ENCODE results near the gene NEMF. TPM values are rescaled to one million over a fixed set of nuclear protein-coding genes. Genes with fewer than 3 reads are reported as not detected.
"Not testable (repeated sequence)": the region's sequence is repeated elsewhere in the genome, so short reads cannot be mapped to it uniquely, and the experiment has no call there.

The NEMF gene, protein sequence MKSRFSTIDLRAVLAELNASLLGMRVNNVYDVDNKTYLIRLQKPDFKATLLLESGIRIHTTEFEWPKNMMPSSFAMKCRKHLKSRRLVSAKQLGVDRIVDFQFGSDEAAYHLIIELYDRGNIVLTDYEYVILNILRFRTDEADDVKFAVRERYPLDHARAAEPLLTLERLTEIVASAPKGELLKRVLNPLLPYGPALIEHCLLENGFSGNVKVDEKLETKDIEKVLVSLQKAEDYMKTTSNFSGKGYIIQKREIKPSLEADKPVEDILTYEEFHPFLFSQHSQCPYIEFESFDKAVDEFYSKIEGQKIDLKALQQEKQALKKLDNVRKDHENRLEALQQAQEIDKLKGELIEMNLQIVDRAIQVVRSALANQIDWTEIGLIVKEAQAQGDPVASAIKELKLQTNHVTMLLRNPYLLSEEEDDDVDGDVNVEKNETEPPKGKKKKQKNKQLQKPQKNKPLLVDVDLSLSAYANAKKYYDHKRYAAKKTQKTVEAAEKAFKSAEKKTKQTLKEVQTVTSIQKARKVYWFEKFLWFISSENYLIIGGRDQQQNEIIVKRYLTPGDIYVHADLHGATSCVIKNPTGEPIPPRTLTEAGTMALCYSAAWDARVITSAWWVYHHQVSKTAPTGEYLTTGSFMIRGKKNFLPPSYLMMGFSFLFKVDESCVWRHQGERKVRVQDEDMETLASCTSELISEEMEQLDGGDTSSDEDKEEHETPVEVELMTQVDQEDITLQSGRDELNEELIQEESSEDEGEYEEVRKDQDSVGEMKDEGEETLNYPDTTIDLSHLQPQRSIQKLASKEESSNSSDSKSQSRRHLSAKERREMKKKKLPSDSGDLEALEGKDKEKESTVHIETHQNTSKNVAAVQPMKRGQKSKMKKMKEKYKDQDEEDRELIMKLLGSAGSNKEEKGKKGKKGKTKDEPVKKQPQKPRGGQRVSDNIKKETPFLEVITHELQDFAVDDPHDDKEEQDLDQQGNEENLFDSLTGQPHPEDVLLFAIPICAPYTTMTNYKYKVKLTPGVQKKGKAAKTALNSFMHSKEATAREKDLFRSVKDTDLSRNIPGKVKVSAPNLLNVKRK
- total RNA-seq, result 145 TPM

DNA sequence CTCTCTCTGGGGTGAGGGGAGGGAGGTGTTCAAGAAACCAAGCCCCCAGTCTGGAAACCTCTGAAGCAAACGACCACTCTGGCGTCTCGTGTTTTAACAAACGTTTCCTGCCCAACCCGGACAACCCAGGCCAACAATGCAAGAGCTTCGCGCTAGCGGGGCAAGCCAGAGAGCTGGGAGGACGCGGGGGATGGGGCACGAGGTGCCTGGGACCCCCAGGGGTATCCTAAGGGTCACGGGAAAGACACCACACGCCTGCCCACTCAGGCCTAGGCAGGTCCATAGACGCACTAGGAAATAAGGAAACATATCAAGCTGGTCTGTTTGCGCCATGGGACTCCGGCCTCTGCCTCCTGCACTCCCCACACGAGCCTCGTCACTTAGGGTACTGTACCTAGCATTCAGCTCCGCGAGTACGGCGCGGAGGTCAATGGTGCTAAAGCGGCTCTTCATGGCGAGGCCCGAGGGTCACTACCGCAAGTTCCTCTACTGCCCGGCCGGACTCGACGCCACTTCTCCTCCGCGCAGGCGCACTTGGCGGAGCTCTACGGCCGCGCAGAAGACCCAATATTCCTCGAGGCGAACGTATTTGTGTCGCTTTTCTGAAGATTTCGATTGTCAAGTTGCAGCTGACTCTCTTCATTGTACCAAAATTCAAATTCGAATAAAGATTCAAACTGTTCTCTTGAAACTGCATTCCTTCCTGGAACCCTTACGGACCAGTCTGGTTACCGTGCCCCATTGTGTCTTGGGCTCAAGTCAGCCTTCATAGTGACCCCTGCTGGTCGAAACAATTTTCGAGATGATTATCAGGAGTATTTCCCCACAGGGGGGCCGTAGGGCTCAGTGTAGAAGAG is at the start of gene NEMF:
NEMF (minus strand) TSS at position 488 of the 857 bp plus-strand sequence; CDS start at position 453, 35 bp downstream.
- peak; percentile 77 for DNase-seq

DNA sequence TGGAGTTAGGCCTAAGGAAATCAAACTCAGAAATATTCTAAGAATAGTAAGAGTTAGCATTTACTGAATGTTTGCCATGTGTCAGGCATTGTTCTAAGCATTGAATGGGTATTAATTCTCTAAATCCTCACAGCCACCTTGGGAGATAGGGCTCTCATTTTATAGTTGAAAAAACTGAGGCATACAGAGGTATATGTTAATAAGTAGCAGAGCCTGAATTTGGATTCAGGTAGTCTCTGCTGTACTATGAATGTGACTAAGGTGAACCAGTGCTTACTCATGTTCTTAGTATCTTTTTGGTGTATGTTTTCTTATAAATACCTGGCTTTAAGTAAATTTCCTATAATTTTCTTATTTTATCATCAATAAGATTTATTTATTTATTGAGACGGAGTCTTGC is 48.4 kb upstream of the NEMF start:
- DNase-seq, result no peak

DNA sequence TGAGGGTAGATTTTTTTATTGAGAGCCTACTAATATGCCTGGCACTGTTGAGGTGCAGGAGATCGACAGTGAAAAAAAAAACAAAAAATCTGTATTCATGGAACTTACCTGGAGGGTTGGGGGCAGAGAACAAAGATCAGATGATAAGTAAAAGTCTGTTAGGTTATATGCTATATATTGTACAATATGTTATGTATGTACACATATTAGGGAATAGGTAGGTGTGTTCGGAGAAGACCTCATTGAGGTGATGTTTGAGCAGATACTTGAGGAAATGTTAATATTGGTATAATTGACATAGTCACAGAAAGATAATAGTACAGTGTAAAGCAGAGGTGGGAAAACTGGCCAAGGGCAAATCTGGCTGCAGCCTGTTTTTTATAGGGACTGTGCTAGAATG is 45.9 kb upstream of the NEMF start:
- no peak for DNase-seq

DNA sequence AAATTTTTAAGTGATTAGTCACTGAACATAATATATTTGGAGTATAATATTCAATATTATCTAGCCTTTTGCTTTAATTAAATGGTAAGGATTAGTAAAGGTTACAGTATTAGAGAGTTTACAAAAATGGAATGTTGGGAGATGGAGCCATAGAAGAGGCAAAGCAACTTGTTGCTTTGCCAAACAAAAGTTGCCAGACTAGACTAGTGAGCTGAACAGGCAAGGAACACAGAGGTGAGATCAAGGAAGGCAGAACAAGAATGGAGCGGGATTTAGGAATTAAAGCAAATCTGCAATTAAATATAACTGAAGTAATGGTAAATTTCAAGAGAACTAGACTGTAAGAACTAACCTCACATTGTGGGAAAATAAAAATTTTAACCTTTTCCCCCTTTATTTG is 45.4 kb upstream of the NEMF start:
- no peak for DNase-seq

DNA sequence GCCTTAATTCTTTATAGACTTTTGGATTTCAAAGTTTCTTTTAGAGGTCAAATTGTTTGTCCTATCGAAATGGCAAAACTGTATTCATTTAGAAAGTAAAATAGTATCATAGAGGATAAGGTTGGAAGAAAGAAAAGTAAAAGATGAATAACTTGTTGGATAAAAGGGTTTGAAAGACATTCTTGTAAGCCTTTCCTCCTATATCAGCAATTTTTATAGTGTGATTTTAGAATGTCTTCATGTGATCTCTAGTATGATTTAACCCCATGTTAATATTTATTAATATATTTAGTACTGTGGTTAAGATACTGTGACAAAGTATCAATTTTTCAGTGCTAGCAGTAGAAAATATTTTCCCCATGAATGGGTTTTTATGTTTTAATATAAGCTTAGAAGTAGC is 44.8 kb upstream of the NEMF start:
- no peak for DNase-seq

DNA sequence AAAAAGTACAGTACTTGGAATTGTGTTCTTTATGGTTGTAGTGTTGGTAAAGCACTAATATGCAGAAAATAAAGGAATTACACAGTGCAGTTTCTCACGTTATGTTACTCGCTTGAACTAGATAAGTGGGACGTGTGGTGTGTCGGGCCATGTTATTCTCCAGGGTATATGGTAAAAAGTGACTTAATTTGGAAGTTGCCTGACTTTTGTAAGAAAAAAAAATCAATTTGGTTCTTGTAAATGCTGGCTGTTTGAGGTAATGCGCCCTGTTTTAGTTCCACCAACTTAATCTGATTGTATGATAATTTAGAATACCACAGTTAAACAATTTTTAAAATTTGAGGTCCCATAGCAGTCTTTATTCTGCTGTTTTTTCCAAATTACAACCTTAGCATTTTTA is 44.4 kb upstream of the NEMF start:
- no peak for DNase-seq

DNA sequence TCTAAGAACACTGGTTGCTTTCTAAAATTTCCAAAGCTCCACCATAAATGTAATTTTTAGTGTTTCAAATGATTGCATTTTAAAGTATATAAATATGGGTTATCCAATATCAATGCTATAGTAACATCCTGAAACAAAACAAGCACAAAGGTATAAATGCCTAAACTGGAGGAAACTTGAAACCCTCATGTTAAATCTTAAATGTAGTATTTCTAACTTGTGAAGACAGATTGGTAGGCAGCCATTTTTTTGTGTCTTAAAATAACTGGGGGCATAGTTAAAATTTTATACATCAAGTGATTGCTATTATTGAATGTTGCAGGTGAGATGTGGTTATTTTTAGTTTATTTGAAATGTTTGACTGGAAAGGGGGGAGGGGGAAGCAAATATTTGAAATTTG is 43.7 kb upstream of the NEMF start:
- not testable (repeated sequence) for DNase-seq

DNA sequence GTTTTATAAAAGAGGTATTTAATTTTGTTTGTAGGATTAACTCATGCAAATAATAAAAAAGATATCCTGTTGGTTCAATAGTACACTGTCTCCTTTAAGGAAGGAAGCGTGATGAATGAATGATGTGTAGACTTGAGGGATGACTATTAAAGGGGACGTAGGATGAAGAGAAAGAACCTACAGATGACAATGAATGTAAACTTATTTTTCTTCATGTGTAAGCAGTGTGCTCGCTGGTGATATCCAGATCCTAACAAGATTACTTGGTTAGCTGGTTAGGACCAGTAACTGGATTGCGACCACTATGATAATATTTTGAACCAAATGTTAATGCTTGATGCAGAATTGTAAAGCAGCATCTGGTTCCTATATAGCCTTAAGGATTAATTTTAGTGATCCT is 42.9 kb upstream of the NEMF start:
- DNase-seq, result no peak

DNA sequence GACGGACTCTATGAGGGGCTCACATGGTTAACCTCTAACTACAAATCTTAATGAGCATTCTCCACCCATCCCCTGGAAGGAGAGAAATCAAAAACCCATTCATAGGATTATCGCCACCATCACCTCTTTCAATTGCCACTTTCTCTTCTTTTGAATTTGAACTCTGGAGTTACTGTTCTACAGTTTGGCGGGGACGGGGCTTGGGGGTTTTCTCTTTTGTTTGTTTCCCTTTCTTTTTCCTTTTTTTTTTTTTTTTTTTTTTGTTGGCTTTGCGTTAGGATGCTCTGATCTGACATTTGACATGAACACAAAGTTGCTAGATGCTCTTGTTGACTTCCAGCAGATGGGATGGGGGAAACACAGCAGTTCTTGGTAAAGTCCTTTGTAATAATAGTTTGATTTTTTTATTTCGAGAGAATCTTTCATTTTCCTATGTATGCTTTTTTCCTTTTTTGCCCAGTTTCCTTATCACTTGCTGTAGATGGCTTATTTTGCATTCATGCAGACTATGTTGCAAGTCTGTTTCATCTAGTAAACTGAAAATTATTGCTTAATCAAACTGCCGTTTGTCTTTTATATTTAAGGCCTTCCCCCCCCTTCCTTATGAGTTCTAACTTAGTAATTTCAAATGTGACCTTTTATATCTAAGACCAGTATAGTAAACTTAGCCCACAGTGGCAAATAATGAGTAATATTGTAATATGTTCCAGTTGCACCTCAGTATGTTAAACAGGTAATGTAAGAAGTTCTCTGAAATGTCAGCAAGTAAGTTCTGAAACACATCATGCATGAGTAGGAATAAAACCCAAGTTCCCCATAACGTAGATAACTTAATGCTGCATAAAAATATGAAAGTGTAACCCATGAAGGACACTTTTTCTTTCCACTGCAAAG is 41.9 kb upstream of the NEMF start:
- not testable (repeated sequence) for DNase-seq

DNA sequence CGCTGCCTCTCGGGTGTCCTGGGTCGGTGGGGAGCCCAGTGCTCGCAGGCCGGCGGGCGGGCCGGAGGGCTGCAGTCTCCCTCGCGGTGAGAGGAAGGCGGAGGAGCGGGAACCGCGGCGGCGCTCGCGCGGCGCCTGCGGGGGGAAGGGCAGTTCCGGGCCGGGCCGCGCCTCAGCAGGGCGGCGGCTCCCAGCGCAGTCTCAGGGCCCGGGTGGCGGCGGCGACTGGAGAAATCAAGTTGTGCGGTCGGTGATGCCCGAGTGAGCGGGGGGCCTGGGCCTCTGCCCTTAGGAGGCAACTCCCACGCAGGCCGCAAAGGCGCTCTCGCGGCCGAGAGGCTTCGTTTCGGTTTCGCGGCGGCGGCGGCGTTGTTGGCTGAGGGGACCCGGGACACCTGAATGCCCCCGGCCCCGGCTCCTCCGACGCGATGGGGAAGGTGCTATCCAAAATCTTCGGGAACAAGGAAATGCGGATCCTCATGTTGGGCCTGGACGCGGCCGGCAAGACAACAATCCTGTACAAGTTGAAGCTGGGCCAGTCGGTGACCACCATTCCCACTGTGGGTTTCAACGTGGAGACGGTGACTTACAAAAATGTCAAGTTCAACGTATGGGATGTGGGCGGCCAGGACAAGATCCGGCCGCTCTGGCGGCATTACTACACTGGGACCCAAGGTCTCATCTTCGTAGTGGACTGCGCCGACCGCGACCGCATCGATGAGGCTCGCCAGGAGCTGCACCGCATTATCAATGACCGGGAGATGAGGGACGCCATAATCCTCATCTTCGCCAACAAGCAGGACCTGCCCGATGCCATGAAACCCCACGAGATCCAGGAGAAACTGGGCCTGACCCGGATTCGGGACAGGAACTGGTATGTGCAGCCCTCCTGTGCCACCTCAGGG is 41.0 kb upstream of the NEMF start:
- peak; percentile 14 for DNase-seq

DNA sequence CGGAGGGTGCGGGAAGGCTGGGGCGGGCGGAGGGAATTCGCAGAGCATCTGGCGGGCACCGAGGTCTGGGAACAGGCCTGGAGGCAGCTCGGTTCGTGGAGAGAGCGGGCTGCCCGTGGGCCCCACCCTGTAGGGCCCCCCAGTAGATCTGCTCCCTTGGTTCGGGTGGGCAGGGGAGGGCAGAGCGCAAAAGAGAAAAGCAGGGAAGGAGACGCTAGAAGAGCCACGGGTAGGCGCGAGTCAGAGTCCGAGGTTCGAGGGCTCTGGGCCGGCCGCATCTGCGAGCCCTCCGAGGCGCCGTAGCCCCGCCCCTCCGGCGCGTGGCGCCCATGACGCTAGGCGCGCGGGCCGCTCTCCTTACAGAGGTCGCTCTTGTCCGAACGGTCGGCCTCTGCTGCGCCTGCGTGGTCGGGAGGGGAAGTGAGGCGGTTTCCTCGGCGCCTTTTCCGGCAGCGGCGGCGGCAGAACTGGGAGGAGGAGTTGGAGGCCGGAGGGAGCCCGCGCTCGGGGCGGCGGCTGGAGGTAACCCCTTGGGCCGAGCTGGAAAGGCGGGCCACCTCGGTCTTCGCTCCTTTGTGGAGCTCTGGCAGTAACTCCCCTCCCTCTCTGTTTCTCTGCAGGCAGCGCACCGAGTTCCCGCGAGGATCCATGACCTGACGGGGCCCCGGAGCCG is 40.2 kb upstream of the NEMF start, which contains the start of gene ARF6:
ARF6 (plus strand) TSS at position 447 of the 673 bp plus-strand sequence. CDS start 655 bp downstream, outside the sequence.
- DNase-seq, result peak; percentile 95

DNA sequence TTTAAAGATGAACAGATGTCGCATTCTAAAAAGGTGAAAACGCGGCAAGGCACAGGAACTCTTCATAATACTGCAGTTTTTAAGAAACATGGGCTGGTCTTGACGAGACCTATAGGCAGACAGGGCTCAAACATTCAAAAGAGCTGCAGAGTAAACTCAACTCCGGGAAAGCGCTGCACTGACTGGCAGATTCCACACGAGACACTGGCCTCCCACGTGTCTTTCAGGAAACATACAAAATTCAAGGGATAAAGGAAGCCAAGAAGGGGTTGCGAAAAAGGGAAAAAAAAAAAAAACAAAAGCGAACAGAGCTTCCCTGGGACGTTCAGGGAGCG is 39.7 kb upstream of the NEMF start:
- DNase-seq, result peak; percentile 65

DNA sequence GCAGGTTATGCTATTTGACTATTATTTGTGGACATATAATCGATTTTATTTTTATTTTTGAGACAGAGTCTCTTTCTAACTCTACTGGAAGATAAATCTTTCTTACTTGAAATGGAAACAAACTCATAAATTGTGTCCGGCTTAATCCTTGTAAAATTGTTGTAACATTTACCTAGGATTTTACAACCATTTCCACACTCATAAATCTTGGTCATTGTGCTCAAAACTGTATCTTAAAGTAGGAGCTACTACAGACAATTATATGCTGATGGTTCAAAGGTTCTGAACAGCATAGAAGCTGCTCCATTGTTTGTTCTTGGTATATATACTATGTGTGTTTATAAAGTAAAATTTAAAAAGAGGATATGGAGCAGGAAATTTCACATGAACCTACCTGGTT is 35.7 kb upstream of the NEMF start:
- no peak for DNase-seq

DNA sequence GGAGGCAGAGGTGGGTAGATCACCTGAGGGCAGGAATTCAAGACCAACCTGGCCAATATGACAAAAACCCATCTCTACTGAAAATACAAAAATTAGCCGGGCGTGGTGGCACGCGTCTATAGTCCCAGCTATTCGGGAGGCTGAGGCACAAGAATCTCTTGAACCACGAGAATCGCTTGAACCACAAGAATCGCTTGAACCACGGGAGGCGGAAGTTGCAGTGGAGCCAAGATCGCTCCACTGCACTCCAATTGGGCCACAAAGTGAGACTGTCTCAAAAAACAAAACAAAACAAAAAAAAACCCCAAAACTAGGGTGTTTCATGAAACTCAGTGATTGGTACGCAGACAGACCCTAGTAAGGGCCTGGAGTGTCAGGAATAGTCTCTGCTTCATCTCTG is 33.9 kb upstream of the NEMF start:
- DNase-seq, result no peak

DNA sequence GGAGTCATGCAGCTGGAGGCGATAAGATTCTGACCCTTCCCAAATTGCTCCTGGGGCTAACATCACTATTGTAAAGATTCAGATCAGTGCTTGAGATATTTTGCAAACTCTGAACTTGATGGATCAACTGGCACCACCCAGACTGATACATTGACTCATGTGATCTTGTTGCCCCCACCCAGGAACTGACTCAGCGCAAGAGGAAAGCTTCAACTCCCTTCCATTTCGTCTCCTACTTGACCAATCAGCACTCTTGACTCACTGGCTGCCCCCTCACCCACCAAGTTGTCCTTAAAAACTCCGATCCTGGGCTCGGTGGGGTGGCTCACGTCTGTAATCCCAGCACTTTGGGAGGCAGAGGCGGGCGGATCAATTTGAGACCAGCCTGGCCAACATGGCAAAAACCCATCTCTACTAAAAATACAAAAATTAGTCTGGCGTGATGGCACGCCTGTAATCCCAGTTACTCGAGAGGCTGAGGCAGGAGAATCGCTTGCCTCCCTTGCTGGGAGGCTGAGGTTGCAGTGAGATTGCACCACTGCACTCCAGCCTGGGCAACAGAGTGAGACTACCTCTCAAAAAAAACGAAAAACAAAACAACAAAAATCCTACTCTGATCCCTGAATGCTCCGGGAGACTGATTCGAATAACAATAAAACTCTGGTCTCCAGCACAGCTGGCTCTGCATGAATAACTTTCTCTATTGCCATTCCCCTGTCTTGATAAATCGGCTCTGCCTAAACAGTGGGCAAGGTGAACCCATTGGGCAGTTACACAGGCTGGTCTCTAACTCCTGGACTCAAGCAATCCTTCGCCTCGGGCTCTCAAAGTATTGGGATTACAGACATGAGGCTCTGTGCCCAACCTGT is 30.5 kb upstream of the NEMF start:
- DNase-seq, result no peak

DNA sequence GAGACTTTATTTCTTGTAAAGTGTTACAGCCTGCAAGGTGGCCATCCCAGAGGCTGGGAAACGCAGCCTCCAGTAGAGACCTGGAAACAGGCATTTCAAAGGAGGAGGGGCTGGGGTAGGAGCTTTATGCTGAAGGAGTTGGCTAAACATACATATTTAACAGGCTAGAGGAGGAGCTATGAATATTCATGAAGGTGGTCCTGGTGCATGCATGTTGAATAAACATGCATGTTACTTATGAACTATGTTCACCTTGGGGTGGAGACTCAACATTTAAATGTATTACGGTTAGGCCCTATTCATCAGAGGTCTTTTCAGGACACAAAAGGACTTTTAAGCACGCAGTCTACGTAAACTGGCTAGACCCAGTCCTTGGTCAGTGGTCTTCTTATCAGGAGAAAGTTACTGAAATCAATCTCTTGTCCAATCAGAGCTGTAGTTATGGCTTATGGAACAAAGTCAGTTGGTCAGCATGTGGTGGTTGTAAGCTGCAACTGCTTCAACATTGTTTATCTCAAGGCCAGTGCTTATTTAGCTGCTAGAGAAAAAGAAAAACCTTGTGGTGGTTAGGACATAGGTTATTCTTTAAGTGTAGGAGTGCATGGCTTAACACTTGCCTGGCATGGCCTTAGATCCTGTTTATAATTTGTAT is 28.9 kb upstream of the NEMF start:
- DNase-seq, result no peak

DNA sequence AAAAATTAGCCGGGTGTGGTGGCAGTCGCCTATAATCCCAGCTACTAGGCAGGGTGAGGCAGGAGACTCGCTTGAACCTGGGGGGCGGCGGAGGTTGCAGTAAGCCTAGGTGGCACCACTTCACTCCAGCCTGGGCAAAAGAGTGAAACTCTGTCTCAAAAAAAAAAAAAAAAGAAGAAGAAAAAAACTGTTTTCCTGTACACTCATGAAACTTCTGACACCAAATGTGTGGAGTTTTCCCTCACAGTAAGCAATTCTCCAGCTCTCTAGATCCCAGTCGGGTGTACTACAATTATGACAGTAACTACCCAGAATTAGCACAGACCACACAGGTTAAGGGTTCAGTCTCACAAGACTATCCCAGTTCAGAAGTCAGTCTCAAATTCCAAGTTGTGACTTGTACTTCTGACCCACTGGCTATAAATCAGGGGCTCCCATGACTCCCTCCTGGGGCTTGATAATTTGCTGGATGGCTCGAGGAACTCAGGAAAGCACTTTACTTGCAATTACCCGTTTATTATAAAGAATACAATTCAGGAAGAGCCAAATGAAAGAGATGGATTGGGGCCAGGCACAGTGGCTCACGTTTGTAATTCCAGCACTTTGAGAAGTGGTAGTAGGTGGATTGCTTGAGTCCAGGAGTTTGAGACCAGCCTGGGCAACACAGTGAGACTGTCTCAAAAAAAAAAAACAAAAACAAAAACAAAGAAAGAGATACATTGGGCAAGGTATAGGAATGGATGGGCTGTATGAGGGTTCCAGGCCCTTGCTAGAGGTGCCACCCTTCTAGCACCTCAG is 27.9 kb upstream of the NEMF start:
- no peak for DNase-seq

Data from occipital lobe (tissue), 2 donors.